GM19372 (cell line): ENCODE measurements around the gene ATXN7L1.
"Not testable (repeated sequence)": the region's sequence is repeated elsewhere in the genome, so short reads cannot be mapped to it uniquely, and the experiment has no call there.

ENCODE experiments used
- ATAC-seq: cut with Tn5 transposase; IDR thresholded peaks from one replicate; pipeline ENCODE4 v1.9.1; 2021; ENCODE audit warnings: mild to moderate bottlenecking, low read depth, moderate library complexity; ENCODE audit not compliant: unreplicated experiment

Gene ATXN7L1

GRCh38 chr7:105806592-105807447 is 69.6 kb downstream of the ATXN7L1 start:
- ATAC-seq = no peak

DNA sequence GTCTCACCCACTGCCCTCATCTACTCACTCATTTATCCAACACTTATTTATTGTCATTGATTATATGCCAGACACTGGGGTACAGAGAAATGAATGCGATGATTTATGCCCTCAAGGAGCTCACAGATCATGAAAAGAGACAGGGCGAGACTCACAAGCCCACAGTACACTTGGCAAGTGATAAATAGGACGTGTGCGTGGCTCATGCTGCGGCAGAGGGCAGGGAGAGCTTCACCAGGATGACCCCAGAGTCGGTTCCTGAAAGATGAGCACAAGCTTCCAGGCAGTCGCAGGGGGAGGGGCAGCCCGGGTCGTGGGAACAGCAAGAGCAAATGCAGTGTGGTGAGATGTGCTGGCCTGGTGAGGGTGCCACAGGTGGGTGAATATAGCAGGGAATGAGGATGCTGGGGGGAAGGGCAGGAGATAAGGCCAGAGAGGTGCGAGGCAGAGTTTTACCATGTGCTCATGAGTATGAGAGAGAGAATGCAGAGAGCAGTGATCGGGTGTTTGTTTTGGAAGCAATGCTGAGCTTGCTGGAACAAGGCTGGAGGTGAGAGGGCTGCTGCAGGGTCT is 70.9 kb downstream of the ATXN7L1 start:
- no peak for ATAC-seq

- no peak for ATAC-seq
Observed at GRCh38 chr7:105803429-105803736, 73.0 kb downstream of the ATXN7L1 start.

GRCh38 chr7:105802604-105803428 is 73.6 kb downstream of the ATXN7L1 start:
- no peak for ATAC-seq

DNA sequence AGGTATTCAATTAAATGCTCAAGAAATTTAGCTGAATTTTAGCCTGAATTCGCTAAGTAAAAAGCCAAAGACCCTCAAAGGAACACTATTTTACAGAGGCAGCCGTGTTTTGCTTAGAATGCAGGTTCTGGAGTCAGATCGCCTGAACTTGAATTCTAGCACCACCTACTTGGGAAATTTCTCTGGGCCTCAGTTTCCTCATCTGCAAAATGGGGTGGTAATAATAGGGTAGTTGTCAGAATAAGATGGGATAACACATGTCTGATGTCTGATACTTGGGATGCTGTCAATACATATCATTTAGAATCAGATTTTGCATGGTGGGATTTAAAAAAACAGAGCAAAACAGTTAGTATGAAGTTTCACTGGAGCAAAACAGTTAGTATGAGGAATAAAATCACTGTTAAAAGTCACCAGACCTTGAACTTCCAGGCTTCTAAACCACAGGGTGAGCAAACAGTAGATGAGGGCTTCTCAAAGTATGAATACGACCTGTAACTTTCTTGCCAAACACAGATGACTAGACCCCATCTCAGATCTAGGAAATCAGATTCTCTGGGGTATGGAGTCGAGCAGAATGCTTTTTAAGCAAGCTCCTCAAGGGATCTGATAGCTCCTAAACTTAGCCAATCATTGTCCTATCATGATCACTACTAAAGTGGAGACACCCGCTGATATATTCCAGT is 75.4 kb downstream of the ATXN7L1 start:
- ATAC-seq = no peak

DNA sequence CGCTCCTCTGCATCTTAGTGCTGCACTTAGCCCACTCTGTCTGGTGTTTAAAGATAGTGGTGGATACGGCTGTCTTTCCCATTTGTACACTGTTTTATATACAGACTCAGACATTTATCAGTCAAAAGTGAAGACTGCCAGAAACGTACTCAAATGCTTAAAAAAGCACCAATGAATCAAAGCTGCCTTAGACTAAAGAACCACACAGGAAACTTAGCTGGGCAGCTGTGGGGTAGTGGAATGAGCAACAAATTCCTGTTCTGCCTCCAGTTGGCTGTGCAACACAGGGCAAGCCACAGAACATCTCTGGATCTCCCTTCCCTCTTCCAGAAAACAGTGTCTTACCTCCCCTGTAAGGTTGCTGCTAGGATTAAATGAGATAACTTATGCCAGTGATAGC is 76.0 kb downstream of the ATXN7L1 start:
- no peak for ATAC-seq

- ATAC-seq = no peak
Observed at GRCh38 chr7:105799677-105800076, 76.7 kb downstream of the ATXN7L1 start.

DNA sequence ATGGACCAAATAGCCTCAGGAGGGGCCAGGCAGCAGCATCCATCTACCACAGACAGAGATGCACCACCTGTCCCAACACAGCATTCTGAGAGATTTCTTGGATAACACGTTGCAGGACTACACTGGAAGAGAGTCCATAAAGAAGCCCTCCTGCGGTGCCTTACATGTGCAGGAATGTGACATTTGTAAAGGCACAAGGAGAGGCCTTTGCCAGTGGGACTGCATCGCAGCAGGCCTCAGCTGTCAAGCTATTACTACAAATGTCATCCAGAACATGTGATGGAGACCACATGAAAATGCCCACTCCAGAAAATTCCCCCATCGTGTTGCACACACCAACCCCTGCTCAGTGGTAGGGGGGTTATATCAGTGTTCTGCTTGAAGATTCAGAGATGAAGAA is 77.4 kb downstream of the ATXN7L1 start:
- ATAC-seq = no peak

- ATAC-seq = no peak
Observed at GRCh38 chr7:105797652-105798051, 78.7 kb downstream of the ATXN7L1 start.

- no peak for ATAC-seq
Observed at GRCh38 chr7:105796365-105796764, 80.0 kb downstream of the ATXN7L1 start.

GRCh38 chr7:105794741-105795729 is 81.4 kb downstream of the ATXN7L1 start:
- no peak for ATAC-seq

DNA sequence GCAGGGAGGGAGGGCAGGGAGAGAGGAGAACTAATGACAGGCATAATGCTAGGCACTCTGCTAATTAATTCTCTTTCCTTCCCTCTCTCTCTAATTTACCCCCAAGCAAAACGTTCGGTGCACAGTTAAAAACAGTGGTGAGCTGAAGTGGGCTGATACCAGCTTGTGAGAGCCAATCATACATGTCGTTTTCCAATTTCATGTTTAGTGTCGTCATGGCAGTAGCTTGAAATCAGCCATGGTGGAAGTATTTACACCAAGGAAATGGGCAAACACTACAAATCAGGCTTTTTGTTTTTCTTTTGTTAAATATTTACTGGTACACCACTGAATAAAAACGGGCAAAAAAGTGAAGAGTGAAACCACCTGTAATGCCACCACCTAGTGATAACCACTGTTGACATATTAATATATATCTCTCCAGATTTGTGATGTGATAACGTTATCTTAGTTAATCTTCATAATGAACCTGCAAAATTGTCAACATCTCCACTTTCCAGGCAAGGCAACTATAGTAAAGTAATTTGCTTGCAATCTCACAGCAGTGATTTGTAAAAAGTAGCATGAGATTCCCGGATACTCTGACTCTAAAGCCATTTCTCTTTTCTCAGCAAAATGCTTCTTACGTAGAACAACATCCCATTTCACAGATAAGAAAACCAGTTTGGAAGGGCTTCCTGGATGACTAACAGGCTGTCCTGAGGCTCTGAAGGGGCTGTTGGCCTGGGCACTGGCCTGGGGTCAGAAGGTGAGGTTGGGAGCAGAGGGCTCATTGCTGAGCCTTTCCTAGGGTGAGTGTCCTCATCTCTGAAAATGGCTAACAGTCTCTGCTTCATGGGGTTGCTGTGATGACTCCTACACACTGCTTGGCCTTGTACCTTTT is 83.7 kb downstream of the ATXN7L1 start:
- no peak for ATAC-seq

- no peak for ATAC-seq
Observed at GRCh38 chr7:105791926-105792325, 84.5 kb downstream of the ATXN7L1 start.

- ATAC-seq = no peak
Observed at GRCh38 chr7:105790996-105791395, 85.4 kb downstream of the ATXN7L1 start.

- not testable (repeated sequence) for ATAC-seq
Observed at GRCh38 chr7:105790452-105790851, 85.9 kb downstream of the ATXN7L1 start.

DNA sequence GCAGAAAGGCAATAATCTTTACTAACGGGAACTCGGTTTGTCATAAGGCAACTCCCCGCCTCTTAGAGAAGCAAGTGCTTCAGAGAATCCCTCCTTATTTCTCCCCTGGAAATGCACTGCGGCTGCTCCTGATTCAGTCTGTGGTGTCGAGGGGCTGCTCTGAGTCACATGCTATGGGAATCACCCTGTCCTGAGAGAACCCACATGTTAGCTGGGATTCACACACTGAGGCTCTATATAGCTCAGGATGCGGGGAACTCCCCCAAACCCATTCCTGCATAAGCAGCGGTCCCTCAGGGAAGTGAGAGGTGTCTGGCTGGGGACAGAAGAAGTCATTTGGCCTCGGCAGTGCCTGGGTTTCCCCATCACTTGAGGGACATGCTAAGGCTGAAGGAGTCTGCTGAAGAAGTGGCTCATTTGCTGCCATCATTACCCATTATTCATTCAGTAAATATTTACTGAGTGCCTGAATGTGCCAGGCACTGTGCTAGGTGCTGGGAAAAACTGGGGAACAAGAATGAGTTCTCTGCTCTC is 87.5 kb downstream of the ATXN7L1 start:
- ATAC-seq = no peak

GRCh38 chr7:105788356-105788755 is 88.0 kb downstream of the ATXN7L1 start:
- ATAC-seq = no peak

- ATAC-seq = no peak
Observed at GRCh38 chr7:105787793-105788192, 88.6 kb downstream of the ATXN7L1 start.
